GM18909 (cell line): ENCODE data around the gene DDX5.

ENCODE experiments used
- ATAC-seq: cut with Tn5 transposase; IDR thresholded peaks from one replicate; pipeline ENCODE4 v1.9.1; 2021; ENCODE audit warnings: mild to moderate bottlenecking; ENCODE audit not compliant: unreplicated experiment, poor library complexity

The DDX5 gene

GRCh38 chr17:64455993-64456885 lies 49.9 kb downstream of the DDX5 start:
- no peak for ATAC-seq

GRCh38 chr17:64449545-64449944 lies 56.5 kb downstream of the DDX5 start:
- no peak for ATAC-seq

DNA sequence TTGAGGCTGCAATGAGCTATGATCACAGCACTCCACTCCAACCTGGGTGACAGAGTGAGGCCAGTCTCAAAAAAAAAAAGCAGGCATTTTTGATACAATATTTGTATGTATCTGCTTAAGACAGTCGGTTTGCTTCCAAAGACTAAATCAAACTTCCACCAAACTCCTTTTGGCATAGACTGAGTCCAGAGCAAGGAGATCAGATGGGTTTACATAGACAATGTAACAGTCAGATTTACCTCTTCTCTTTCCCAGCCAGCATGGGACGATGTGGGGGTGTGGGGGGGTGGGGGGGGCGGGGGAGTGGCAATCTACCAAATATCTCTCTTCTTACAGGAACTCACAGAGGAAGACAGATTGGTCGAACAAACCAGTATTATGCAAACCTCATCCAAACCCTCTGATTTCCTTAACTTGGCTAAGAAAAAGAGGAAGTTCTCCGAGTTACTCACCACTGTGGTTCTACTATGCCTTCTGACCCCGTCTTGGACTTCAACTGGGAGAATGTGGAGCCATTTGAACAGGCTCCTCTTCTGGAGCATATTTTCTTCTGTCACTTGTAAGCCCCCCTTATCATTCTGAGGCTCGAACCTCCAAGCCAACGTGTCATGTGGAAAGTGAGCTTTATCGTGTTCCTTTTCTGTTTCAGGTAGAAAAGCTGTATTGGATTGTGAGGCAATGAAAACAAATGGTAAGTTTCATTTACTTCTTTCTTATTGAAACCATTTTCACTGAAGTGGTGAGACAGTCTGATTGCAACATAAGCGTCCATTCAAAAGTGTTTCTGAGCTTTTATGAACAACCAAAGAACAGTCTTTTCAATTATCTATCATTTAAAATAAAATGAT lies 57.2 kb downstream of the DDX5 start, which contains the start of gene MILR1:
MILR1 (plus strand) TSS at position 451 of the 848 bp plus-strand sequence; CDS start at position 505, 54 bp downstream.
- no peak for ATAC-seq
